Breast epithelium (tissue), 4 donors: ENCODE results near the gene TWF1. TPM values are rescaled to one million over a fixed set of nuclear protein-coding genes. Genes with fewer than 3 reads are reported as not detected.

Experiments used
- DNase-seq, 2 donors: peaks; one replicate each; pipeline ENCODE4 v3.0.0-alpha.2; 2019; ENCODE audit warnings: low spot score in 2 of 2
- H3K27ac ChIP-seq, 2 donors: fragments of 200-600 bp; sonication (generic) in 1 of 2; one replicate each; pipeline ENCODE4 v1.5.1; 2016 to 2019; ENCODE audit warnings: mild to moderate bottlenecking in 1 of 2
- H3K27me3 ChIP-seq, 2 donors: fragments of 200-600 bp; sonication (generic) in 1 of 2; one replicate each; pipeline versions ENCODE4 v1.5.1 to v1.6.0; 2017 to 2019; ENCODE audit warnings: control low read depth in 1 of 2, mild to moderate bottlenecking in 1 of 2
- H3K36me3 ChIP-seq: fragments of 200-600 bp; one replicate; pipeline ENCODE4 v1.5.1; 2019
- H3K4me1 ChIP-seq, 2 donors: fragments of 200-600 bp; sonication (generic); one replicate each; pipeline ENCODE4 v1.5.1; 2016 to 2019; ENCODE audit warnings: control low read depth in 1 of 2
- H3K4me3 ChIP-seq, 3 donors: fragments of 200-600 bp; sonication (generic); 1 replicate in 2 of 3; 2 replicates in 1 of 3; pipeline ENCODE4 v1.5.1; 2016 to 2019; ENCODE audit warnings: mild to moderate bottlenecking in 3 of 3, moderate library complexity in 2 of 3
- H3K9me3 ChIP-seq, 2 donors: fragments of 200-600 bp; sonication (generic) in 1 of 2; one replicate each; pipeline ENCODE4 v1.5.1; 2016 to 2019; ENCODE audit warnings: control low read depth in 1 of 2
- POLR2A ChIP-seq: fragments of 450-650 bp; IDR thresholded peaks from one replicate; pipeline ENCODE4 v1.6.1; 2016; ENCODE audit warnings: antibody characterized with exemption, mild to moderate bottlenecking, moderate library complexity
- POLR2AphosphoS5 ChIP-seq, 3 donors: sonication (generic); formaldehyde crosslinking; IDR thresholded peaks; one replicate each; pipeline ENCODE4 v1.6.1; 2017; ENCODE audit warnings: antibody characterized with exemption in 3 of 3
- intact Hi-C: fragments of 100-400 bp; cut with DNase I; formaldehyde crosslinking; loops from one replicate; pipeline ENCODE4 v1.15.1; 2023; ENCODE audit warnings: low total_unique reads
- total RNA-seq, 3 donors: library from RNA; depleted of rRNA; stranded (reverse); fragments of >200 nt; gene quantifications; one replicate each; pipeline ENCODE4 v1.1.0, GENCODE V29; 2016
- TF ChIP-seq, protein P1 (sequence below), 3 donors: fragments of 450-650 bp; IDR thresholded peaks; one replicate each; pipeline ENCODE4 v1.5.1; 2016 to 2017; ENCODE audit warnings: antibody characterized with exemption in 3 of 3, mild to moderate bottlenecking in 3 of 3, moderate library complexity in 3 of 3

TWF1 gene
- total RNA-seq, 3 donors from 2014 or later, result 73.6 to 102 (median 92.1) TPM

DNA sequence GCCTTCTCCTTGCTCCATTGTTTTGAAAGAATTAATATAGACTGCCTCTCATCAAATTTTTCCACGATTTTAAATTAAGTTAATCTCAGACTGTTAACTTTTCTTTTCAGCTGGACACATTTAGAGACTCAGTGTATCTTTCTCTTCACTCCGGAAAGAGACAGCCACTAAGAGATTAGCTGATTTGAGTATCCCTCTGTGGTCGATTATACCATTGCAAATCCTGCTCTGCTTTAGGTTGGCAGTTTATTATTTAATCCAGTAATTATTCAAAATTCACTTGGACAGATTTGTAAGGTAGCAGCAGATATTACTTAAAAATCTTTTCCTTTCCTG is 588 bp upstream of the TWF1 start:
- Histone ChIP-seq H3K36me3 (no peaks in the 10 kb centered on the region), H3K27ac (peak overlapping the region; percentile 96 to 99), H3K4me3 (peak overlapping the region; percentile 82 to 86 (median 83)), H3K27me3 (no peaks in the 10 kb centered on the region), H3K4me1 (peaks cover 0 to 5% of the 10 kb centered on the region in 2 donors), H3K9me3 (no peaks in the 10 kb centered on the region)
- no peak for DNase-seq
- intact Hi-C loops, result no loop called here
- no peak for TF ChIP-seq POLR2AphosphoS5 (IDR thresholded peaks at IDR 0.05)
- TF ChIP-seq, protein P1, sequence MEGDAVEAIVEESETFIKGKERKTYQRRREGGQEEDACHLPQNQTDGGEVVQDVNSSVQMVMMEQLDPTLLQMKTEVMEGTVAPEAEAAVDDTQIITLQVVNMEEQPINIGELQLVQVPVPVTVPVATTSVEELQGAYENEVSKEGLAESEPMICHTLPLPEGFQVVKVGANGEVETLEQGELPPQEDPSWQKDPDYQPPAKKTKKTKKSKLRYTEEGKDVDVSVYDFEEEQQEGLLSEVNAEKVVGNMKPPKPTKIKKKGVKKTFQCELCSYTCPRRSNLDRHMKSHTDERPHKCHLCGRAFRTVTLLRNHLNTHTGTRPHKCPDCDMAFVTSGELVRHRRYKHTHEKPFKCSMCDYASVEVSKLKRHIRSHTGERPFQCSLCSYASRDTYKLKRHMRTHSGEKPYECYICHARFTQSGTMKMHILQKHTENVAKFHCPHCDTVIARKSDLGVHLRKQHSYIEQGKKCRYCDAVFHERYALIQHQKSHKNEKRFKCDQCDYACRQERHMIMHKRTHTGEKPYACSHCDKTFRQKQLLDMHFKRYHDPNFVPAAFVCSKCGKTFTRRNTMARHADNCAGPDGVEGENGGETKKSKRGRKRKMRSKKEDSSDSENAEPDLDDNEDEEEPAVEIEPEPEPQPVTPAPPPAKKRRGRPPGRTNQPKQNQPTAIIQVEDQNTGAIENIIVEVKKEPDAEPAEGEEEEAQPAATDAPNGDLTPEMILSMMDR (IDR thresholded peaks at IDR 0.05), result no peak
- TF ChIP-seq POLR2A, result no peak

GRCh38 chr12:43805149-43805859 is 813 bp downstream of the TWF1 start:
- H3K27ac ChIP-seq, result peak overlapping the region; percentile 96 to 99

GRCh38 chr12:43797561-43798217 is 8.4 kb downstream of the TWF1 start:
- H3K27ac ChIP-seq, result no peak overlapping the region
- peaks cover 12% of the 10 kb centered on the region for H3K36me3 ChIP-seq
- H3K4me3 ChIP-seq, result no peak overlapping the region
- no peaks in the 10 kb centered on the region for H3K9me3 ChIP-seq
- no peak for DNase-seq
- H3K27me3 ChIP-seq, result no peaks in the 10 kb centered on the region
- intact Hi-C loops, result no loop called here
- no peaks in the 10 kb centered on the region for H3K4me1 ChIP-seq
- TF ChIP-seq POLR2A, result no peak
- TF ChIP-seq POLR2AphosphoS5 (IDR thresholded peaks at IDR 0.05), result no peak
- TF ChIP-seq, protein P1 (IDR thresholded peaks at IDR 0.05), result no peak

More at GRCh38 chr12:43805149-43805859, 813 bp downstream of the TWF1 start:
- Histone ChIP-seq H3K36me3 (no peaks in the 10 kb centered on the region), H3K4me3 (peak overlapping the region; percentile 82 to 86 (median 83)), H3K27me3 (no peaks in the 10 kb centered on the region), H3K4me1 (peaks cover 0 to 5% of the 10 kb centered on the region in 2 donors), H3K9me3 (no peaks in the 10 kb centered on the region)
- TF ChIP-seq, protein P1 (IDR thresholded peaks at IDR 0.05), result no peak
- no peak for TF ChIP-seq POLR2AphosphoS5 (IDR thresholded peaks at IDR 0.05)
- no peak for TF ChIP-seq POLR2A
- DNase-seq, result no peak
- intact Hi-C loops, result no loop called here

DNA sequence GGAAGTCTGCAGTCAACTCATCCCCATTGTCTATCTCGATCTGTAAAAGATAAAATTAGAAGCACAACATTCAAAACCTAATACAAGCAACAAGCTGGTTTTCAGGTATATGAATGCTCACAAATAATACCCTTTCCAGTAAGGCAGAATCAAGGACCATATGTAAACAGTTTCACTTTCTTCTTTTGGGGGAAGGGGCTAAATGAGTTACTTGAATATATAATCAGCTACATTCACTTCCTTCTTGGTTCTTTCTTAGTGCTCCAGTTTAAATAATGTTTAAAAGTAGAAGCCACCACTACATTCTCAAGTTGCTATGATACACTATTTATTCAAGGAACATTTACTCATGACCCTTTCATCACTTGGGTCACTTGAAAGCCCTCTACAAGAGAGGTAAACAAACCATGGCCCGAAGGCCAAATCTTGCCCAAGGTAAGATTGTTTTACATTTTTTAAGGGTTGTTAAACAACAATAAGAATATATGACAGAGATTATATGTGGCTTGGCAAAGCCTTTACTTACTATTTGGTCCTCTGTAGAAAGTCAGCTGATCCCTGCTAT is 10.3 kb downstream of the TWF1 start:
- Histone ChIP-seq H3K27ac (no peak overlapping the region), H3K4me1 (no peaks in the 10 kb centered on the region), H3K4me3 (no peak overlapping the region), H3K9me3 (no peaks in the 10 kb centered on the region), H3K27me3 (no peaks in the 10 kb centered on the region), H3K36me3 (peaks cover 12% of the 10 kb centered on the region)
- no peak for DNase-seq
- intact Hi-C loops, result no loop called here
- TF ChIP-seq, protein P1 (IDR thresholded peaks at IDR 0.05), result no peak
- TF ChIP-seq POLR2AphosphoS5 (IDR thresholded peaks at IDR 0.05), result no peak
- no peak for TF ChIP-seq POLR2A

DNA sequence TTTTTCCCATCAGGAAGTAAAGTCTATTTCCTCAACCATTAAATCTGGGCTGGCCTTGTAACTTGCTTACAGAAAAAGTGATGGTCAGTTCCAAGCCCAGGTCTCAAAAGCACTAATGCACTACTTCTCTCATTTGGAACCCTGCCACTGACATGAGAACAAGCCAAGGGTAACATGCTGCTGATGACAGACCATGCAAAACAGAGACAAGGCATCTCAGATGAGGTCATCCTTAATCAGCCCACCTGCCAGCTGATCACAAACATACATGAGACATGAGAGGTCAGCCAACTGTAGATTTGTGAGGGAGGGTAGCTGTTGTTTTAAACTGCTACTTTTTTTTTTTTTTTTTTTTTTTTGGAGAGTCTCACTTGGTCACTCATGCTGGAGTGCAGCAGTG is 16.2 kb downstream of the TWF1 start:
- H3K4me3 ChIP-seq, result no peak overlapping the region
- intact Hi-C loops, result no loop called here
- TF ChIP-seq POLR2AphosphoS5 (IDR thresholded peaks at IDR 0.05), result no peak
- no peak for TF ChIP-seq POLR2A
- TF ChIP-seq, protein P1 (IDR thresholded peaks at IDR 0.05), result no peak
- no peaks in the 10 kb centered on the region for H3K36me3 ChIP-seq
- no peaks in the 10 kb centered on the region for H3K27me3 ChIP-seq
- no peak for DNase-seq
- no peaks in the 10 kb centered on the region for H3K4me1 ChIP-seq
- no peak overlapping the region for H3K27ac ChIP-seq
- no peaks in the 10 kb centered on the region for H3K9me3 ChIP-seq
